ENCODE data around the gene ZNF491.
"Not testable (repeated sequence)": the region's sequence is repeated elsewhere in the genome, so short reads cannot be mapped to it uniquely, and the experiment has no call there.

ZNF491 gene

DNA sequence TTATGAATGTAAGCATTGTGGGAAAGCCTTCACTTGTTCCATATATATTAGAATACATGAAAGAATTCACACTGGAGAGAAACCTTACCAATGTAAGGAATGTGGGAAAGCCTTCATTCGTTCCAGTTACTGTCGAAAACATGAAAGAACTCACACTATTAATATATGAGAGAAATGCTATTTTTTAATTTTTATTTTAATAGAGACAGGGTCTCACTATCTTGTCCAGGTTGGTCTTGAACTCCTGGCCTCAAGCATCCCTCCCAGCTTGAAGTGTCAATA is 8.7 kb downstream of the ZNF491 start:
- DNase-seq = no peak

DNA sequence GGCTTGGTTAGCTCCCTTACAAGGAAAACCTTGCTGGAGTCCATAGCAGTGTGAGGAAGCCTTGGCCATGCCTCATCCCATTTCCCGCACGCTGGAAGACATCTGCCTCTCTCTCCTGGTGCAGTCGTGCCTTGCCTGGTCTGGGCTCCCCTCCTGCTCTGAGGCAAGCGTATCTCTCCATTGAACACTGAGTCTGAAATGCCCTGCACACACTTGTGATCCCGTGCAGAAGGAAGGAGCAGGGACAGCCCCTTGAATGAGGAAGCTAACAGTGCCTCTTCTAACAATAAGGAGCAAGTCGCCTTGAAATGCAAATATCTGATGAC is 15.3 kb downstream of the ZNF491 start:
- no peak for DNase-seq

DNA sequence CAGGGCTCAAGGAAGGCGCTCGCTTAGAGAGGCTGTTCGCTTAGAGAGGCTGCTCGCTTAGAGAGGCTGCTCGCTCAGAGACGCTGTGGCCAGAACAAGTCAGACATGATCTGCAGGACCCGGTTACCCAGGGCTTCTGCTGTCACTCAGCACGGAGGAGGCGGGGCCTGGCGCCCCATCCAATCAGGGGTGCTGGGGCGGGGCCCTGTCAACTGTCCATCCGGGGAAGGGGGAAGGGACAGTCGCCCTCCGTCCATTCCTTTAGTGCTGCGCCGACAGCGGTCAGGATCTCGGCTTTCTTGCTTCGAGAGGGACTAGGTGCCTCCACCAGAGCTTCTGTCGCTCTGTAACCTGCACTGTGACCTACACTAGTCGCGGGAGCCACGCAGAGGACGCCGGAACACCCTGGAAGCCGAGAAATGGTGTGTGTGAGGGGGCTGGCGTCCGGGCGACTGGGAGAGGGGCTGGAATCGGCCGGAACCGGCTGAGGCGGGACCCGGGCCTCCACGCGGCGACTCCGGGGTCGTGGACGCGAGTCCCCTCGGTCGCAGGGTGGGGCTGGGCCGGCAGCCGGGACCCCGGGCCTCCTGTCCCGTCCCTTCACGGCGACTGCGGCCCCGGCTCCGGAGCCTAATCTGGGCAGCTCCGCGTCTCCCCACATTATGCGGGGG is 15.8 kb downstream of the ZNF491 start, which contains the start of gene ZNF440:
Gene ZNF440, plus strand, starts transcription at position 245 of the 671 bp plus-strand sequence. Its CDS starts 175 bp downstream, at position 420.
- peak; percentile 93 for DNase-seq

GRCh38 chr19:11814700-11815035 is 16.3 kb downstream of the ZNF491 start:
- peak; percentile 7 for DNase-seq

DNA sequence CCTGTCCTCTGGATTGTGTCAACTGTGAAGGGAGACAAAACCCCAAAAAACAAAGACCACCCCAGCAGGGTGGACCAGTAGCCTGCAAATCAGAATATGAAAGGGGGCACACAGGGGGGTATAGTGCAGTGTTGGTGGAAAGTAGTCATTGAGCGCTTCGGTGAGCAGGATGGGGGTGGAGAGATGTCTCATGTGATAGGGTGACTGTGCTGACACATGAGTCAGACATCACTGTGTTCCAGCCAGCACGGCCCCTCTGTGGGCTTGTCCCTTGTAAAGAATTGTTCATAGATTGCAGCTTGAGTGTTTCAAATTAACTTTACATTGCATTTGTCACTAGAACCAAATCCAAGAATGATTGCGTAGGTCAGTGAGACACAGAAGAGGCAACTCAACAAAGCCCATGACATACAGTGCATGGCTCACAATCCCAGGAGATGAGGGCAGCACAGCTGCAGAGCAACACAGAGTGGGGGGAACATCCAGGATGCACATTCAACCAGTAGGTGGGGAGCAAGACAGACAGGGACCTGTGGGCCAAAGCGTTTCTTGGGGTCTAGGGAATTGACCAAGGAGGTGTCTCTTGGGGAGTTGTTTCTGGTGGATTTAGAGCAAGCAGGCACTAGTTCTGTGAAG is 23.3 kb downstream of the ZNF491 start:
- DNase-seq = no peak

GRCh38 chr19:11828957-11829876 is 30.9 kb downstream of the ZNF491 start:
- DNase-seq = not testable (repeated sequence)

- no peak for DNase-seq
Measured at GRCh38 chr19:11832253-11832912, 34.1 kb downstream of the ZNF491 start.

GRCh38 chr19:11833541-11833940 is 35.2 kb downstream of the ZNF491 start:
- DNase-seq = no peak

GRCh38 chr19:11835626-11836066 is 37.3 kb downstream of the ZNF491 start:
- not testable (repeated sequence) for DNase-seq

DNA sequence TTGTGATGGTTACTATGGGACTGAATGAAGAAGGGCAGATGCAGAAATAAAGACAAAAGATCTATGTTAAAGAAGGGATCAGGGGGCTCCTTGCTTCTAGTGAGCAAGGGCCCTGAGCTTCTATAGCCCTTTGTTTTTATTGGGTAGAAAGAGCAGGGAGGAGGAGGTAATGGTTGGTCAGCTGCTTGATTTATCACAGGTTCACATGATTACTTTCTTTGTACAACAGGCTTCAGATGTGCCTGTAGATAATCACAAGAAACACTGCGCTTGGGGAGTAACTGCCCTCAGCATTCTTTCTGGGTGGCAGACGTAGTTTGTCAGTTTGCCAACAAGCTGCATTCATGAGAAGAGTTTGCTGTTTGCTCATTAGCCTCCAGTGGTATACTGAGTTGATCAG is 45.4 kb downstream of the ZNF491 start:
- no peak for DNase-seq

DNA sequence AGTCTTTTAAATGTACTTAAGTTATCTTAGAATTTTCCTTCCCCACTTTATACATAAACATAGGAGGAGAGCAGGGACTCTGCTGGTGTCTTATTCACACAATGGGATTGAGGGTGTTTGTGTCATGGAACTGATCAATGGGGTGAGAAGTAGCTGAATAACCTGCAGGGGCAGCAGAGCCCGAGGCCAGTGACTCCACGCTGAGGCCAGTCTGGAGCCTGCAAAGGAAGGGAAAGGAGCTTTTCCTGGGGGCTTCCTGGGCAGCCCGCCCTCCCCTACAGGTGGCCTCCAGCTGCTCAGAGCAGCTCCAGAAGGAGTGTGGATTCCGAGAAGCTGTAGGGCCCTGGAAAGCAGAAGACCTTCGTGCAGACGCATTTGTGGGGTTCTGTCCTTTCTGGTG is 49.3 kb downstream of the ZNF491 start:
- DNase-seq = peak; percentile 0

DNA sequence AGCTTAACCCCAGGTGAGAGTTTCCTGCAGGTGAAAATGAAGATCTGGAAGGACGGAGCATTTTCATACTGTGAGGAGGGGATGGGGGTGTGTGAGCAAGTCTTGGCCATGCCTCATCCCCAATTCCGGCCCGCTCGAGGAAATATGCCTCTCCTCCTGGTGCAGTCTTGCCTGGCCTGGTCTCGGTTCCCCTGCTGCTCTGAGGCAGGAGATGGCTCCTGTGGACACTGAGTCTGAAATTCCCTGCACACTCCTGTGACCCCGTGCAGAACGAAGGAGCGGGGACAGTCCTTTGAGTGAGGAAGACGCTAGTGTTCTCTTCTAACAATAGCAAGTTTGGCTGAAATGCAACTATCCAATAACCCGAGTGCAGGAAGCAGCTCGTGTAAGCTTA is 49.9 kb downstream of the ZNF491 start:
- no peak for DNase-seq

DNA sequence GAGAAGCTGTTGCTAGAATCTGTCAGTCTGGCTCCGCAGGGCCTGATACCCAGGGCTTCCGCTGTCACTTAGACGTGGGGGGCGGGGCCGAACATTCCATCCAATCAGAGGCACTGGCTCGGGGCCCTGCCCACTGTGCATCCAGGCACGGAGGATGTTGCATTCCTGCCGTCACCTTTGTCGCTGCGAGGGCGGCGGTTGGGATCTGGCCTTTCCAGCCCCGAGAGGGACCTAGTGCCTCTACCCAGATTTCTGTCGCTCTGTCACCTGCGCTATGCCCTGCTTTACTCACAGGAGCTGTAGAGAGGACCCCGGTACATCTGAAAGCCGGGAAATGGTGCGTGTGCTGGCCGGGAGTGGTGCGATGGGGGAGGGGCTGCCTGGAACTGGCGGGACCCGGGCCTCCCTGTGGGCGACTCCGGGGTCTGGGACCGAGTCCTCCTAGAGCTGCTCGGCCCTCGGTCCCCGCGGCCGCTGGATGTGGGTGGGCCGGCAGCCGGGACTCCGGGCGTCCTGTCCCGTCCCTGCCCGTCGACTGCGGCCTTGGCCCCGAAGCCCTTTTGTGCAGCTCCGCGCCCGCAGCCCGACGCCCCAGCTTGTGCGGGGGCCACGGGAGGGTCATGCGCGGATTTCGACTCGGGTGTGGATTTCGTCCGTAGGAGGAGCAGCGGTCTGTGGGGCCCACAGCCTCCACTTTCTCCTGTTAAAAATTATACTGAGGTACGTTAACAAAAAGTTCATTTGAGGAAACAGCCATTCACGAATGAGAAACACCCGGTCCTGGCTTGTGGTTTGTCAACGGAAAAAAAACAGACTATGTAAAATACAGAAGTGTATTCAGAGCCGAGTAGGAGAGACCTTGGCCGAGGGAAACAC is 50.5 kb downstream of the ZNF491 start, which contains the start of gene ZNF439:
Gene ZNF439, plus strand, starts transcription at position 133 of the 876 bp plus-strand sequence. Its CDS starts 142 bp downstream, at position 275.
- peak; percentile 86 for DNase-seq

GRCh38 chr19:11850289-11850688 is 52.0 kb downstream of the ZNF491 start:
- not testable (repeated sequence) for DNase-seq

DNA sequence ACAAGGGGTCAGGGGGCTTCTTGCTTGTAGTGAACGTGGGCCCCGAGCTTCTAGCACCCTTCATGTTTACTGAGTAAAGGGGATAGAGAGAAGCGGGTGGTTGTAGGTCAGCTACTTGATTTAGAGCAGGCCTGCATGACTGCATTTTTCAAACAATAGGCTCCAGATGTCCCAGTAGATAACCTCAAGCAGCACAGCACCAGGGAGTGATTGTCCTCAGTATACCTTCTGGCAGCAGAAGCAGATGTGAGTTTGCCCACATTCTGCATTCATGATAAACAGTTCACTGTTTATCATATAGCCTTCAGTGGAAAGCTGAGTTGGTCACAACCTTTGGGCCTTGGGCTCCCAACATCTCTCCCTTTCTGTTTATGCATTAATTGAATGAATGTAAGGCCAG is 55.0 kb downstream of the ZNF491 start:
- DNase-seq = no peak

DNA sequence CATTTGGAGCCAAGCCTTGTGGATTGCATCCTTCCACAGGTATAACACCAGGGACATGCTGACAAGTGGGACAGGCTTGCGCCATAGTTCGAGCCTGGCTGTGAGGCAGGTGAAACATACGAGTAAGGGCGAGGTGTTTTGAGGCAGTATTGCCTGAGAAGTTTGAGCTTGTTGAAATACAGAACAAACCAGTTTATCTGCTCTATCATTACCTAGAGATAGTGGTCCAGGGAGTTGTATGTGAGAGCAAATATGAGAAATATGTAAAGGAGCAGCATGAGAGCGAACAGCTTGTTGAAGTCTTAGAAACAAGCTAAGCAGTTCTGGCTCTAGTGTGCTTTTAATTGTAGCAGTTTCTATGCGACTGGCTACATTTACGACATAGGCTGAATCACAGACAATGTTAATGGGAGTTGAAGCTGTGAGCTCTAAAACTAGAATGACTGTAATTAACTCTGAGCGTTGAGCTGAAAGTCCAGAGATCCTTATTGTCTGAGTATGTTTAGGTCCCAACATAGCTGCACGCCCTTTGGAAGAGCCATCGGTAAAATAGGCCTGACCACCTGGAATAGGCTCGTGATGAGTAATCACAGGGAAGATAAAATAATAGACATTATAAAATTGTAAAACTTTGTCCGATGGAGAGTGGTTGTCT is 58.4 kb downstream of the ZNF491 start:
- DNase-seq = no peak

All from NCI-H82 (cell line).